HCT116 (cell line): Measurements from ENCODE around the gene ALX3.

Experiments used
- CBX3 ChIP-seq: IDR thresholded peaks from 2 replicates; pipeline ENCODE4 v1.6.1; 2012; ENCODE audit warnings: low read depth
- EZH2 ChIP-seq: fragments of 200-600 bp; sonication (generic); IDR thresholded peaks from 2 replicates; pipeline ENCODE4 v1.6.1; 2017; ENCODE audit warnings: antibody characterized with exemption, mixed run types
- EZH2phosphoT487 ChIP-seq: fragments of 200-600 bp; IDR thresholded peaks from 2 replicates; pipeline ENCODE4 v1.6.1; 2018; ENCODE audit warnings: antibody characterized with exemption, borderline replicate concordance
- POLR2AphosphoS5 ChIP-seq: IDR thresholded peaks from 2 replicates; pipeline ENCODE4 v1.6.1; 2011; ENCODE audit warnings: mild to moderate bottlenecking, low read depth, low read length, moderate library complexity
- ZNF274 ChIP-seq: fragments of 200-500 bp; sonication (Bioruptor generic); IDR thresholded peaks from 2 replicates; pipeline ENCODE4 v1.6.1; 2014; ENCODE audit warnings: mild to moderate bottlenecking, low read depth, low read length, inconsistent platforms
- TF ChIP-seq, protein P1 (sequence below), 3 experiments: fragments of 200-600 bp in 1 of 3; sonication (generic) in 1 of 3; IDR thresholded peaks in 2 of 3; conservative IDR thresholded peaks in 1 of 3; 2 replicates each; pipeline ENCODE4 v1.5.1; 2012 to 2017; ENCODE audit warnings: low read depth in 2 of 3, low read length in 2 of 3, antibody characterized with exemption in 1 of 3, borderline replicate concordance in 1 of 3, control low read depth in 1 of 3, mild to moderate bottlenecking in 1 of 3, mixed read lengths in 1 of 3, mixed run types in 1 of 3, moderate library complexity in 1 of 3; ENCODE audit not compliant: insufficient read depth in 1 of 3
- TF ChIP-seq, protein P2 (sequence below): IDR thresholded peaks from 2 replicates; pipeline ENCODE4 v1.6.1; 2012

DNA sequence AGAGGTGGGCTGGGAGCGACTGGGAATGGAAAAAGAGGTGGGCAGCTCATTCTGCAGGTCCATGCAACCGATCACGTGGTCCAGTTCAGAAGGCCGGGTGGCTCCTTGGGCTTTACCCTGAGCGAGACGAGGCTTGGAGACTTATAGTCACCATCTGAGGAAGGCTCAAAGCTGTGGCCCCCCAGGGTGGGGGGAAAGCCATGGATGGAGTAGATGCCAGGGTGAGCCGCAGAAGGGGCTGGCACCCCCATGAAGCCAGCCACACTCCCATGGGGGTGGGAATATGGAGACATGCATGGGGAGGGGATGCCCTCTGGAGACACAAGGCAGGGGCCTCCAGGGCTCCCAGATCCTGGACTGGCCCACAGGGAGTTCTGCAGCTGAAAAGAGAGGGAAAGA is 9.8 kb downstream of the ALX3 start:
- no peak for TF ChIP-seq EZH2
- TF ChIP-seq, protein P1, sequence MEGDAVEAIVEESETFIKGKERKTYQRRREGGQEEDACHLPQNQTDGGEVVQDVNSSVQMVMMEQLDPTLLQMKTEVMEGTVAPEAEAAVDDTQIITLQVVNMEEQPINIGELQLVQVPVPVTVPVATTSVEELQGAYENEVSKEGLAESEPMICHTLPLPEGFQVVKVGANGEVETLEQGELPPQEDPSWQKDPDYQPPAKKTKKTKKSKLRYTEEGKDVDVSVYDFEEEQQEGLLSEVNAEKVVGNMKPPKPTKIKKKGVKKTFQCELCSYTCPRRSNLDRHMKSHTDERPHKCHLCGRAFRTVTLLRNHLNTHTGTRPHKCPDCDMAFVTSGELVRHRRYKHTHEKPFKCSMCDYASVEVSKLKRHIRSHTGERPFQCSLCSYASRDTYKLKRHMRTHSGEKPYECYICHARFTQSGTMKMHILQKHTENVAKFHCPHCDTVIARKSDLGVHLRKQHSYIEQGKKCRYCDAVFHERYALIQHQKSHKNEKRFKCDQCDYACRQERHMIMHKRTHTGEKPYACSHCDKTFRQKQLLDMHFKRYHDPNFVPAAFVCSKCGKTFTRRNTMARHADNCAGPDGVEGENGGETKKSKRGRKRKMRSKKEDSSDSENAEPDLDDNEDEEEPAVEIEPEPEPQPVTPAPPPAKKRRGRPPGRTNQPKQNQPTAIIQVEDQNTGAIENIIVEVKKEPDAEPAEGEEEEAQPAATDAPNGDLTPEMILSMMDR (IDR thresholded peaks at IDR 0.05 in 2 of 3, conservative IDR thresholded peaks at IDR 0.05 in 1 of 3; ENCODE audit: borderline replicate concordance in 1 of 3, insufficient read depth in 1 of 3, low read depth in 2 of 3, low read length in 2 of 3) = no peak
- no peak for TF ChIP-seq ZNF274
- TF ChIP-seq, protein P2, sequence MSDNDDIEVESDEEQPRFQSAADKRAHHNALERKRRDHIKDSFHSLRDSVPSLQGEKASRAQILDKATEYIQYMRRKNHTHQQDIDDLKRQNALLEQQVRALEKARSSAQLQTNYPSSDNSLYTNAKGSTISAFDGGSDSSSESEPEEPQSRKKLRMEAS = no peak
- TF ChIP-seq CBX3 = no peak
- TF ChIP-seq EZH2phosphoT487 = no peak
- TF ChIP-seq POLR2AphosphoS5 = no peak
